Astrocyte (in vitro differentiated cells and primary cell): Measurements from ENCODE around the gene SFXN3. TPM values are rescaled to one million over a fixed set of nuclear protein-coding genes. Genes with fewer than 3 reads are reported as not detected.
"Not testable (repeated sequence)": the region's sequence is repeated elsewhere in the genome, so short reads cannot be mapped to it uniquely, and the experiment has no call there.

Experiments
- DNase-seq: peaks from one replicate; pipeline ENCODE4 v3.0.0-alpha.2; 2010; ENCODE audit warnings: low read depth
- FAIRE-seq: peaks from 2 replicates; lab custom pipeline; 2011; peaks lifted over from hg19 to GRCh38; lab: Jason Lieb, UNC
- H2AFZ ChIP-seq: 2 replicates; pipeline ENCODE4 v1.6.0; 2012; ENCODE audit warnings: low read depth, low read length, inconsistent platforms
- H3K27ac ChIP-seq: 2 replicates; pipeline ENCODE4 v1.5.1; 2011; ENCODE audit warnings: low read depth, low read length, inconsistent platforms
- H3K27me3 ChIP-seq: 2 replicates; pipeline ENCODE4 v1.6.0; 2011; ENCODE audit warnings: low read length, inconsistent platforms; ENCODE audit not compliant: insufficient read depth
- H3K36me3 ChIP-seq: 2 replicates; pipeline ENCODE4 v1.5.1; 2011; ENCODE audit warnings: low read length, inconsistent platforms; ENCODE audit not compliant: insufficient read depth
- H3K4me1 ChIP-seq: 2 replicates; pipeline ENCODE4 v1.5.1; 2011; ENCODE audit warnings: low read length, inconsistent platforms; ENCODE audit not compliant: insufficient read depth
- H3K4me2 ChIP-seq: 2 replicates; pipeline ENCODE4 v1.6.0; 2012; ENCODE audit warnings: low read length, inconsistent platforms
- H3K4me3 ChIP-seq: 2 replicates; pipeline ENCODE4 v1.5.1; 2011; ENCODE audit warnings: low read depth, mild to moderate bottlenecking, low read length, inconsistent platforms; ENCODE audit not compliant: insufficient read depth
- H3K79me2 ChIP-seq: 2 replicates; pipeline ENCODE4 v1.6.0; 2012; ENCODE audit warnings: mild to moderate bottlenecking, low read length, inconsistent platforms; ENCODE audit not compliant: insufficient read depth
- H3K9ac ChIP-seq: 2 replicates; pipeline ENCODE4 v1.6.0; 2012; ENCODE audit warnings: mild to moderate bottlenecking, low read length, inconsistent platforms
- H3K9me3 ChIP-seq: 2 replicates; pipeline ENCODE4 v1.5.1; 2012; ENCODE audit warnings: low read depth, mild to moderate bottlenecking, low read length, inconsistent platforms; ENCODE audit not compliant: insufficient read depth
- H4K20me1 ChIP-seq: 2 replicates; pipeline ENCODE4 v1.6.0; 2012; ENCODE audit warnings: low read length, inconsistent platforms; ENCODE audit not compliant: insufficient read depth
- H3K27ac Mint-ChIP-seq: one replicate; pipeline ENCODE4 v1.8.0; 2021; ENCODE audit warnings: mild to moderate bottlenecking, mixed read lengths; ENCODE audit not compliant: unreplicated experiment
- H3K27me3 Mint-ChIP-seq: one replicate; pipeline ENCODE4 v1.8.0; 2021; ENCODE audit warnings: low read depth, mixed read lengths; ENCODE audit not compliant: unreplicated experiment
- H3K36me3 Mint-ChIP-seq: one replicate; pipeline ENCODE4 v1.8.0; 2021; ENCODE audit warnings: low read depth, mixed read lengths; ENCODE audit not compliant: unreplicated experiment
- H3K4me1 Mint-ChIP-seq: one replicate; pipeline ENCODE4 v1.8.0; 2021; ENCODE audit warnings: low read depth, mixed read lengths; ENCODE audit not compliant: unreplicated experiment
- H3K4me3 Mint-ChIP-seq: one replicate; pipeline ENCODE4 v1.8.0; 2021; ENCODE audit warnings: mild to moderate bottlenecking, moderate library complexity, mixed read lengths; ENCODE audit not compliant: unreplicated experiment
- H3K9me3 Mint-ChIP-seq: one replicate; pipeline ENCODE4 v1.8.0; 2021; ENCODE audit warnings: mild to moderate bottlenecking, mixed read lengths; ENCODE audit not compliant: unreplicated experiment
- EZH2 ChIP-seq: IDR thresholded peaks from 2 replicates; pipeline ENCODE4 v1.6.1; 2012; ENCODE audit warnings: mild to moderate bottlenecking, low read length, inconsistent platforms; ENCODE audit not compliant: insufficient read depth
- total RNA-seq: library from RNA; stranded (reverse); gene quantifications from 2 replicates; pipeline ENCODE4 v1.2.1, GENCODE V29; 2021
- TF ChIP-seq, protein P1 (sequence below): IDR thresholded peaks from 2 replicates; pipeline ENCODE4 v1.5.1; 2011; ENCODE audit warnings: low read depth, mild to moderate bottlenecking, inconsistent platforms, low read length, moderate library complexity; ENCODE audit not compliant: insufficient read depth

SFXN3 gene
- total RNA-seq, 1 donor from 2014 or later = 68.3 TPM

DNA sequence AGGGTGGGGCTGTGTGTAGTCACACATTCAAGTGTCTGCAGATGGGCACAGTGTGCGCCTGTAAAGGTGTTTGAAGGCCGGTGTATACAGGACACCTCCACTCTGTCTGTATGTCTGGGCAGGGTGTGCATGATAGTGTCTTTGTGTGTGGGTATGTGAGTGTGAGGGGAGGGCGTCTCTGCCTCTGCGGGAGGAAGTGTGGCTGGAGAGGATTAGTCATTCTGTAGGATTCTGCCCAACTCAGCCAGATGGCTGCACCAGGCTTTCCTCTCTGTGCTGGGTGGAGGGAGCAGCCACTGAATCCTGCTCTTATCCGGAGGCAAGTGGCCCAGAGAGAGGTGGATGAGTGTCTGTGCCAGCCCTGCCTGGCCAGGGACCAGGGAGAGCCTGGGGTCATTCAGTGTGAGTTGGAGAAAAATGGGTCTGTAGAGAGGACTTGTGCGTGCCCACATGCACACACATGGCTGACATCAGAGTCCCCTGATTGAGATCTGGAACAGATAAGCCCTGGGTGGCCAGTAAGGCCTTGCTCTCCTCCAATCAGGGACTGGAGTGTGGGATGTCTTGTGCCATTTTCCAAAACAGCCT is 1.7 kb downstream of the SFXN3 start:
- H3K4me2 ChIP-seq = peak overlapping the region; percentile 98
- FAIRE-seq = peak; percentile 78
- Mint-ChIP-seq H3K9me3 (no peaks in the 10 kb centered on the region), H3K36me3 (peaks cover 13% of the 10 kb centered on the region), H3K4me3 (peak overlapping the region; percentile 88), H3K27ac (peak overlapping the region; percentile 91), H3K4me1 (peaks cover 14% of the 10 kb centered on the region), H3K27me3 (peaks cover 2% of the 10 kb centered on the region)
- H3K9me3 ChIP-seq = no peaks in the 10 kb centered on the region
- peaks cover 27% of the 10 kb centered on the region for H3K79me2 ChIP-seq
- TF ChIP-seq, protein P1, sequence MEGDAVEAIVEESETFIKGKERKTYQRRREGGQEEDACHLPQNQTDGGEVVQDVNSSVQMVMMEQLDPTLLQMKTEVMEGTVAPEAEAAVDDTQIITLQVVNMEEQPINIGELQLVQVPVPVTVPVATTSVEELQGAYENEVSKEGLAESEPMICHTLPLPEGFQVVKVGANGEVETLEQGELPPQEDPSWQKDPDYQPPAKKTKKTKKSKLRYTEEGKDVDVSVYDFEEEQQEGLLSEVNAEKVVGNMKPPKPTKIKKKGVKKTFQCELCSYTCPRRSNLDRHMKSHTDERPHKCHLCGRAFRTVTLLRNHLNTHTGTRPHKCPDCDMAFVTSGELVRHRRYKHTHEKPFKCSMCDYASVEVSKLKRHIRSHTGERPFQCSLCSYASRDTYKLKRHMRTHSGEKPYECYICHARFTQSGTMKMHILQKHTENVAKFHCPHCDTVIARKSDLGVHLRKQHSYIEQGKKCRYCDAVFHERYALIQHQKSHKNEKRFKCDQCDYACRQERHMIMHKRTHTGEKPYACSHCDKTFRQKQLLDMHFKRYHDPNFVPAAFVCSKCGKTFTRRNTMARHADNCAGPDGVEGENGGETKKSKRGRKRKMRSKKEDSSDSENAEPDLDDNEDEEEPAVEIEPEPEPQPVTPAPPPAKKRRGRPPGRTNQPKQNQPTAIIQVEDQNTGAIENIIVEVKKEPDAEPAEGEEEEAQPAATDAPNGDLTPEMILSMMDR = no peak
- TF ChIP-seq EZH2 = no peak
- peak overlapping the region; percentile 96 for H3K9ac ChIP-seq
- H3K36me3 ChIP-seq = peaks cover 27% of the 10 kb centered on the region
- peak overlapping the region; percentile 94 for H2AFZ ChIP-seq
- peak overlapping the region; percentile 96 for H3K27ac ChIP-seq
- peak; percentile 89 for DNase-seq
- peaks cover 49% of the 10 kb centered on the region for H4K20me1 ChIP-seq
- H3K4me3 ChIP-seq = peak overlapping the region; percentile 86
- H3K4me1 ChIP-seq = peaks cover 25% of the 10 kb centered on the region
- no peaks in the 10 kb centered on the region for H3K27me3 ChIP-seq

DNA sequence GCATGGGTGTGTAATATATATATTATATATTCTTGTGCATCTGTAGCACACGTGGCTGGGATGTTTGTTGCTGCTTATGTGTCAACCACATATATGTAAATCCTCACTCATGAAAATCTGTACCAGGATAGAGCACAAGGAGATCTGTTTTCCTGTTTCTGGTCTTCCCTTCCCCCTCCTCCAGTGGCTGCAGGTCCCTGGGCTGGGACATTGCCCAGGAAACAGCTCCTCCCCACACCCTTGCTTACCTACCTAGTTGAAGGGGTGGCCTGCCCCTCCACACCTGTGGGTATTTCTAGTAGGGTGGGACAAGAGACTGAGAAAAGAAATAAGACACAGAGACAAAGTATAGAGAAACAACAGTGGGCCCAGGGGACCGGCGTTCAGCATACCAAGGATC is 2.2 kb downstream of the SFXN3 start:
- H3K27me3 ChIP-seq = no peaks in the 10 kb centered on the region
- no peak overlapping the region for H2AFZ ChIP-seq
- Mint-ChIP-seq H3K4me1 (peaks cover 14% of the 10 kb centered on the region), H3K9me3 (no peaks in the 10 kb centered on the region), H3K36me3 (peaks cover 18% of the 10 kb centered on the region), H3K27me3 (peaks cover 2% of the 10 kb centered on the region), H3K4me3 (peak overlapping the region; percentile 88), H3K27ac (peak overlapping the region; percentile 83)
- DNase-seq (no peak), FAIRE-seq (no peak)
- peak overlapping the region; percentile 96 for H3K27ac ChIP-seq
- peaks cover 32% of the 10 kb centered on the region for H3K36me3 ChIP-seq
- TF ChIP-seq, protein P1 = no peak
- TF ChIP-seq EZH2 = no peak
- peak overlapping the region; percentile 86 for H3K4me3 ChIP-seq
- H3K9ac ChIP-seq = peak overlapping the region; percentile 96
- H3K9me3 ChIP-seq = no peaks in the 10 kb centered on the region
- peaks cover 55% of the 10 kb centered on the region for H4K20me1 ChIP-seq
- H3K79me2 ChIP-seq = peaks cover 27% of the 10 kb centered on the region
- H3K4me2 ChIP-seq = peak overlapping the region; percentile 98
- peaks cover 25% of the 10 kb centered on the region for H3K4me1 ChIP-seq

DNA sequence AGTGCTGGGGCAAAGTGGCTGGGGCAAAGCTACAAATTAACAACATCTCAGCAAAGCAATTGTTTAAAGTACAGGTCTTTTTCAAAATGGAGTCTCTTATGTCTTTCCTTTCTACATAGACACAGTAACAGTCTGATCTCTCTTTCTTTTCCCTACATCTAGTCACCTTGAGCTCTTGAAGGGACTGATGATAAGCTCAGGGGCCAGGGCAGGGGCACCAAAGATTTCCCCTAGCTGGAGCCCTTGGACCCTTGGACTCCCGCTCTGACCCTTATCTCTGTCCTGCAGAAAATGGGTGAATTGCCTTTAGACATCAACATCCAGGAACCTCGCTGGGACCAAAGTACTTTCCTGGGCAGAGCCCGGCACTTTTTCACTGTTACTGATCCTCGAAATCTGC is 3.4 kb downstream of the SFXN3 start:
- H3K27ac Mint-ChIP-seq, H3K4me3 ChIP-seq, H3K27ac ChIP-seq, FAIRE-seq, H3K9me3 Mint-ChIP-seq, H3K27me3 Mint-ChIP-seq, H3K27me3 ChIP-seq, H3K4me2 ChIP-seq, DNase-seq, H3K9ac ChIP-seq, H2AFZ ChIP-seq, H3K9me3 ChIP-seq: not testable (repeated sequence)
- H3K4me1 Mint-ChIP-seq = peaks cover 10% of the 10 kb centered on the region
- Histone ChIP-seq H3K79me2 (peaks cover 27% of the 10 kb centered on the region), H3K36me3 (peaks cover 41% of the 10 kb centered on the region), H4K20me1 (peaks cover 66% of the 10 kb centered on the region), H3K4me1 (peaks cover 25% of the 10 kb centered on the region)
- H3K4me3 Mint-ChIP-seq = peak overlapping the region; percentile 14
- peaks cover 26% of the 10 kb centered on the region for H3K36me3 Mint-ChIP-seq
